DMS 273 treated with DMSO at 0.1 percent for 48 hours (cell line): Measurements from ENCODE around the gene IRF1.
"Not testable (repeated sequence)": the region's sequence is repeated elsewhere in the genome, so short reads cannot be mapped to it uniquely, and the experiment has no call there.

Experiments used
- DNase-seq: peaks from one replicate; lab custom pipeline; 2025; lab: John Stamatoyannopoulos, UW

The IRF1 gene

DNA sequence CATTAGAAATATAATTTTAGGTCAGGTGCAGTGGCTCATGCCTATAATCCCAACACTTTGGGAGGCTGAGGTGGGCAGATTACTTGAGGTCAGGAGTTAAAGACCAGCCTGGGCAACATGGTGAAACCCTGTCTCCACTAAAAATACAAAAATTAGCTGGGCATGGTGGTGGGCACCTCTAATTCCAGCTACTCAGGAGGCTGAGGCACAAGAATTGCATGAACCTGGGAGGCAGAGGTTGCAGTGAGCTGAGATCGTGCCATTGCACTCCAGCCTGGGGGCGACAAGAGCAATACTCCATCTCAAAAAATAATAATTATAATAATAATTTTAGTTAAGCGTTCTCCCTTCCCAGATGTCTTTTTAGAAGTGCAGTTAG lies 52.3 kb downstream of the IRF1 start:
- DNase-seq, result not testable (repeated sequence)

DNA sequence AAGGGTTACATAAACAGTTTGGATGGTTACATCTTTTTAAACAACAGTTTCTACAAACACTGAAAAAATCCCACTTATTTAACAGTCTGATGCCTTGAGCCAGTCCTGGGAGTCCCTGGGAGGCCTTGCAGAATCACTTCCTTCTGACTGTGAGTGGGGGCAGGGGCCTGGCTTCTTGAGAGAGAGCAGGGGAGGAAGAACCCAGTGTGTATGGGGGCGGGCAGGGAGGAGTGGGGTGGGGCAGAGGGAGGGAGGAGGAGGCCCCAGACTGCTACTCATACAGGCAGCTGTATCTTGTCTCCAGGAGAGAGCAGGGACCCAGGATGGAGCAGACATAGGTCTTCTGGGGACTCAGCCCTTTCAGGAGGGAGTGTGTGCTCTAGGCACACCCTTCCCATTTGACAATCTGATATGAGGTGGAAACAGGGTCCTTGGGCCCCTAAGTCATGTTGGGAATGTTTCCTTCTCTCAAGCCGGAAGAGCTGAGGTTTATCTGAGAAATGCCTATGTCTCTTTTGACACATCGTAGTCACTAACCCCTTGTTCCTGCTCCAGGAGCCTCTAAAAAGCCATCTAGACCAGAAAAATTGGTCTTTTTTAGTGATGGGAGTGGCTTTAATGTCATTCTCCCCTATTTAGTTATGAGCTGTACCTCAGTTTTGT lies 52.8 kb downstream of the IRF1 start:
- DNase-seq, result no peak

DNA sequence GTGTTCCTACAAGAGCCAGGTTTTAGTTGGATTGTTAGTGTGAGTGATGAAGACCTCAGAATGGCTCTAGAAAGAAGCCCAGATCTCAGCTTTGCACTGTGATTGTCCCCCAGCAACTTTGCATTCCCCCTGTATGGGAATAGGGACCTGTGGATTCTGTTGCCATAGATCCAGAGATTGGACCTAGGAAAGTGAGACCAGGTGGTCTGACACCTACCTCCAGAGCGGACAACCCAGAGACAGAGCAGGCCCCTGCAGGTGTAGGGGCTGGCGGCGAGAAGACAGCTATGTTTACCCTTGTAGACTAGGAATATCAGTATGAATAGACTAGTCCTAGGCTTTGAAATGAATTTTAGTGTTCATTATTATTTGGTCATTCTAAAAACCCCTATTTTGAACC lies 53.6 kb downstream of the IRF1 start:
- DNase-seq, result no peak

DNA sequence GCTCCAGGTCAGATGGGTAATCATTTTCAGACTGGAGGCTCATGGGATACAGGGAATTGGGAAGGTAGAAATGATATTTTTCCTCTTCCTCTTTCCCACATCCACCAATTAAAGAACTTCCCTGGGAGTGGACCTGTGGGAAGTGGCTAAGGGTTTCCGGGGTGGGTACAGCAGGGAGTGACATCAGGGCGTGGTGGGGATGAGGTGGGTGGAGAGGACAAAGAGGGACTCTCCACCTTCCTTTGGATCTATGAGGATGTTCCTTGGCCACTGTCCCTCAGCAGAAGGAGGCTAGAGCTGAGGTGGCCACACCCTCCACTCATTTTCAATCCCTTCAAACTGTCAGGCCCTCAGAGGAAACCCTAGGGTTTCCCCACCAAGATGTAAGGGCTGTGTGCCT lies 54.7 kb downstream of the IRF1 start:
- no peak for DNase-seq

DNA sequence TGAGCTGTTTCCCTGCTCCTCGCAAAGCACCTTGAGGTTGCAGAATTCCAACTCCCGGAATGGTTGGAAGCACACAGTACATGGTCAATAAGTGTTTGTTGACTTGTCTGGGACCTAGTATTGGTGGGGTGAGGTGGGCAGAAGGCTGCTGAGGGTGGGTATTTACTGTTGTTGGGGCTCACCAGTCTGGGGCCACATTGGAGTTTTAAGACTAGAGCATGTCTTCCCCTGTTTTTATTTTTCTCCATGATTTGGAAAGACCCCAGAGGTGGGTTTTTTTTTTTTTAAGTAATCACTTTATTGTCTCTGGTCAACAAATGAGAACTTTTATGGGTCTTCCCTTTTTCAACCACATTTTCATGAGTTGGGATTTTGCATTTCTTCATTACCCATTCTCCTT lies 55.1 kb downstream of the IRF1 start:
- DNase-seq, result no peak

GRCh38 chr5:132434416-132435286 lies 55.9 kb downstream of the IRF1 start:
- DNase-seq, result no peak

DNA sequence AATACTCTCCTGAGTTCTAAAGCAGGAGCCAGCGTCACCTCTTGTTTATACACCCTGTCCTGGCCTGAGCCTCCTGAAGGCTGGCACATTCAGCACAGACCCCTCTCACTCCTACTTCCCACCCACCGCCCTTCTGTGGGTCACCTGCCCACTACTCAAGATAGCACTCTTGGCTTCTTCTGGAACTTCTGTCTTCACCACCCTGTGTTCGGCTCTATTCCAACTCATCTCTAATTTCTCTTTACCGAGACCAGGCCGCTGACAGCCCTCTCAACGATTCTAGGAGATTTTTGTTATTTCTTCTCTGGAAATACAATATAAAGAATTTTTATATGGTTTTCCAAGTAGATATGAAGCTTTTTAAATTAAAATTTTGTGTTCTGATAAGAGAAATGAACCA lies 57.4 kb downstream of the IRF1 start:
- no peak for DNase-seq

DNA sequence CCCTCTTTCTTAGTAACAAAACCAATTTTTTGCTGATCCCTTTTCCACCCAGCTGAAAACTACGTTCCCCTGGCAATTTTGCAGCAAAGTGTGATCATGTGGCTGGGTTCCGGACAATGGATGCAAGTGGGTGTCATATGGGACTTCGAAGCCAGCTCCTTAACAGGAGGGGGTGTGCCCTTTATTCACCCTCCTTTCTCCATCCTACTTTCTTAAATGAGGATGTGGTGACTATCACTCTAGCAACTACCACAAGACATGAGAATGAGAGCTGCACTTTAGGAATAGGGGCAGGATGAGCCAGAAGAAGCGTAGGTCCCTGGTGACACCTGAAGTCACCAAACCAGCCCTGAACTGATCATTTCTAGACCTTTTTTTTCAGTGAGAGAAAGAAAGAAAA lies 58.9 kb downstream of the IRF1 start:
- no peak for DNase-seq
